Middle frontal gyrus (tissue), 1 donor: ENCODE results near the gene PLCB1.

Source experiments
- DNase-seq: peaks from one replicate; pipeline ENCODE4 v3.0.0-alpha.2; 2015; ENCODE audit warnings: low spot score; ENCODE audit errors: extremely low spot score

Gene PLCB1

GRCh38 chr20:8764344-8764962 lies 632.4 kb downstream of the PLCB1 start:
- DNase-seq, result no peak

GRCh38 chr20:8766868-8767390 lies 634.9 kb downstream of the PLCB1 start:
- no peak for DNase-seq

GRCh38 chr20:8774412-8774811 lies 642.3 kb downstream of the PLCB1 start:
- DNase-seq, result no peak

- no peak for DNase-seq
Measured at GRCh38 chr20:8777911-8778310, 645.8 kb downstream of the PLCB1 start.

- DNase-seq, result no peak
Measured at GRCh38 chr20:8778387-8778786, 646.3 kb downstream of the PLCB1 start.

- no peak for DNase-seq
Measured at GRCh38 chr20:8780915-8781314, 648.8 kb downstream of the PLCB1 start.

- no peak for DNase-seq
Measured at GRCh38 chr20:8782804-8783203, 650.7 kb downstream of the PLCB1 start.

- DNase-seq, result no peak
Measured at GRCh38 chr20:8783734-8784133, 651.7 kb downstream of the PLCB1 start.

GRCh38 chr20:8786383-8786782 lies 654.3 kb downstream of the PLCB1 start:
- no peak for DNase-seq

- no peak for DNase-seq
Measured at GRCh38 chr20:8787090-8787489, 655.0 kb downstream of the PLCB1 start.

- no peak for DNase-seq
Measured at GRCh38 chr20:8788275-8788674, 656.2 kb downstream of the PLCB1 start.

- DNase-seq, result no peak
Measured at GRCh38 chr20:8788831-8789230, 656.8 kb downstream of the PLCB1 start.

GRCh38 chr20:8790442-8791074 lies 658.5 kb downstream of the PLCB1 start:
- DNase-seq, result no peak

GRCh38 chr20:8795404-8795803 lies 663.3 kb downstream of the PLCB1 start:
- DNase-seq, result no peak

GRCh38 chr20:8796088-8796660 lies 664.1 kb downstream of the PLCB1 start:
- DNase-seq, result no peak

- DNase-seq, result no peak
Measured at GRCh38 chr20:8798505-8798904, 666.4 kb downstream of the PLCB1 start.

GRCh38 chr20:8800089-8800488 lies 668.0 kb downstream of the PLCB1 start:
- DNase-seq, result no peak

GRCh38 chr20:8801686-8802085 lies 669.6 kb downstream of the PLCB1 start:
- no peak for DNase-seq

GRCh38 chr20:8803065-8803464 lies 671.0 kb downstream of the PLCB1 start:
- DNase-seq, result no peak

- DNase-seq, result no peak
Measured at GRCh38 chr20:8803941-8804340, 671.9 kb downstream of the PLCB1 start.

- no peak for DNase-seq
Measured at GRCh38 chr20:8805737-8806442, 673.8 kb downstream of the PLCB1 start.
